Aorta (tissue), 5 donors: ENCODE results near the gene KDM1A. TPM values are rescaled to one million over a fixed set of nuclear protein-coding genes. Genes with fewer than 3 reads are reported as not detected.

Source experiments
- ATAC-seq: fragments of 200-7000 bp; cut with Tn5 transposase; one replicate; pipeline ENCODE4 v1.9.1; 2022; ENCODE audit warnings: moderate library complexity; ENCODE audit not compliant: low FRiP score
- DNase-seq, 2 donors: peaks; one replicate each; pipeline ENCODE4 v3.0.0-alpha.2; 2020
- H3K27ac ChIP-seq, 2 donors: one replicate each; pipeline ENCODE4 v1.5.1; 2013; ENCODE audit warnings: low read length in 2 of 2, mild to moderate bottlenecking in 2 of 2, moderate library complexity in 2 of 2, control low read depth in 1 of 2, inconsistent platforms in 1 of 2, low read depth in 1 of 2
- H3K27me3 ChIP-seq, 2 donors: one replicate each; pipeline ENCODE4 v1.6.1; 2013; ENCODE audit warnings: control low read depth in 1 of 2, low read length in 1 of 2, mild to moderate bottlenecking in 1 of 2, moderate library complexity in 1 of 2; ENCODE audit not compliant: insufficient read depth in 2 of 2, control insufficient read depth in 1 of 2
- H3K36me3 ChIP-seq, 2 donors: one replicate each; pipeline ENCODE4 v1.6.1; 2013; ENCODE audit warnings: control low read depth in 1 of 2, low read length in 1 of 2, mild to moderate bottlenecking in 1 of 2; ENCODE audit not compliant: insufficient read depth in 2 of 2, control insufficient read depth in 1 of 2
- H3K4me1 ChIP-seq, 2 donors: one replicate each; pipeline ENCODE4 v1.6.1; 2013; ENCODE audit warnings: low read length in 2 of 2, control low read depth in 1 of 2, mild to moderate bottlenecking in 1 of 2, moderate library complexity in 1 of 2; ENCODE audit not compliant: insufficient read depth in 2 of 2, control insufficient read depth in 1 of 2
- H3K4me3 ChIP-seq, 2 donors: one replicate each; pipeline ENCODE4 v1.5.1; 2013; ENCODE audit warnings: low read length in 2 of 2, control low read depth in 1 of 2, mild to moderate bottlenecking in 1 of 2
- H3K9me3 ChIP-seq: one replicate; pipeline ENCODE4 v1.6.1; 2013; ENCODE audit warnings: mild to moderate bottlenecking, low read length; ENCODE audit not compliant: control insufficient read depth
- WGBS, 2 donors: extraction: QIAGEN DNeasy Blood & Tissue Kit; methylation state at CpG; one replicate each; pipeline ENCODE4 v1.1.7; 2013; 5-methylcytosine and 5-hydroxymethylcytosine counted together
- intact Hi-C, 2 donors: fragments of 100-400 bp; cut with DNase I; formaldehyde crosslinking; loops; one replicate each; pipeline versions ENCODE4 v1.14.2 to v1.15.0; 2022
- polyA plus RNA-seq, 2 donors: library from polyadenylated mRNA; stranded (reverse); fragments of 200-250 nt; gene quantifications; one replicate each; pipeline ENCODE4 v1.2.3, GENCODE V29; 2013
- total RNA-seq, 2 donors: library from RNA; stranded (reverse); fragmentation: NEBNext Ultra II Directional; extraction: Animal tissue kit (Norgen Biotek cat#: 25700); gene quantifications; one replicate each; pipeline ENCODE4 v1.2.1, GENCODE V29; 2021
- donor health status: healthy with polysubstance abuse.
- donor health status: Bipolar disorder and iron deficiency.
- donor health status: DM: no; HTN: no; CAD: no.
- donor health status: DM: no; HTN: no; CAD: no.
- donor health status: DM: yes; HTN: yes; CAD: no.

KDM1A gene
- total and polyA plus RNA-seq, 4 donors, result 9.4 to 40.4 (median 29.6) TPM

DNA sequence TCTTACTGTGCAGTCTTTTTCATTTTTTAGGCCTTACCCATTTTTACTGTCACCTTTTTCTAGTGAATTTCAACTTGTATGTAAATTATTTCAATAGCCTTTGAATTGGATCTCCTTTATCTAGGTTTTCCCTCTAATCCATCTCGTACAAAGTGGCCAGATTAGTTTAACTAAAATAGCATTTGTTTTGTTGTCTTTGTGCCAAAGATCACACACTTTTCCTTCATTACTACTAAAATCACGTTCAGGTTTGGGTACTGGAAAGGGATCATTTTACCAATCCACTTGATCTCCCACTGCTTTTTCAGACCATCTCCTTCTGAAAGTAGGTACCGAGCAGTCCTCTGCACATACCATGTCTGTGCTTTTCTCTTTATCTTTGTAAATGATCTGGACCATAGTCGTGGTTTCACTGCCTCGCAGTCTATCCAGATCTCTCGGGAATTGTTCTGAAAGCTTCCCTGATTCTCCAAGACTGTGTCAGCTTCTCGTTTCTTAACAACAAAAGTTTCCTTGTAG, 20.1 kb downstream of the KDM1A start:
- H3K27ac ChIP-seq, result no peak overlapping the region
- ATAC-seq (no peak), DNase-seq (no peak)
- no peaks in the 10 kb centered on the region for H3K9me3 ChIP-seq
- H3K4me3 ChIP-seq, result no peak overlapping the region
- intact Hi-C loops, result no loop called here
- 18 to 26% methylated on average over 7 of the region's 7 CpGs for WGBS, 2 donors
- H3K27me3 ChIP-seq, result no peaks in the 10 kb centered on the region
- H3K36me3 ChIP-seq, result no peaks in the 10 kb centered on the region
- H3K4me1 ChIP-seq, result peaks cover 1 to 3% of the 10 kb centered on the region in 2 donors

DNA sequence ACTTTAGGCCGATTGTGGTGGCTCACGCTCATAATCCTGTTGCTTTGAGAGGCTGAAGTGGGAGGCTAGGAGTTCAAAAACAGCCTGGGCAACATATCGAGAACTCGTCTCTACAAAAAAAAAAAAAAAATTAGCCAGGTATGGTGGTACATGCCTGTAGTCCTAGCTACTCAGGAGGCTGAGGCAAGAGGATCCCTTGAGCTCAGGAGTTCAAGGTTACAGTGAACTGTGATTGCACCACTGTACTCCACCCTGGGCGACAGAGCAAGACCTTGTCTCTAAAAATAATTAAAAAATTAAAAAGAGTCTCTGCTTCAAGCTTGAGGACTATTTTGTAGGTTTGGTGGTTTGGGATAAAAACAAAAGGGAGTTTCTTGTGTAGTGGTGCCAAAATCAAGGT, 21.2 kb downstream of the KDM1A start:
- H3K27ac ChIP-seq, result no peak overlapping the region
- H3K27me3 ChIP-seq, result no peaks in the 10 kb centered on the region
- DNase-seq (no peak), ATAC-seq (no peak)
- H3K4me3 ChIP-seq, result no peak overlapping the region
- no peaks in the 10 kb centered on the region for H3K36me3 ChIP-seq
- intact Hi-C loops, result no loop called here
- no peaks in the 10 kb centered on the region for H3K9me3 ChIP-seq
- peaks cover 1 to 3% of the 10 kb centered on the region in 2 donors for H3K4me1 ChIP-seq
- WGBS, 2 donors, result 97 to 98% methylated on average over 5 of the region's 5 CpGs

DNA sequence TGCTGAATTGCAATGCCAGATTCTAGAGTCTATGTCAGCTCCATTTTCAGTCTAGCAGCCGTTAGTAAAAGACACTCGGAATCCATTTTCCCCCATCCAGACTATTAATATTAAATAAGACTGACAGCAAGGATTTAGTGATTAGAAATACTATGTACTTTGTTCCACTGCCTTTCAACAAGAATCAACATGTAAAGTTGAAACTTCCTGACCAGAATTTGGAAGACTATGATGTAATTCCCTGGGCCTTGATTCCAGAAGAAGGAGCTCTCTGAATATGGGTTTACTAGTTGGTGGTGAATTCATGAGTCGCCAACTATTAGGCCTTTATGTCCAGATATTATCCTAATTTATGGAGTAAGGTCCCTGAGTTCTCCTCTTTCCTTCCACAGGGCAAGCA, 24.8 kb downstream of the KDM1A start:
- H3K27me3 ChIP-seq, result no peaks in the 10 kb centered on the region
- peaks cover 0 to 3% of the 10 kb centered on the region in 2 donors for H3K4me1 ChIP-seq
- WGBS, 2 donors, result 75 to 83% methylated on average over 3 of the region's 3 CpGs
- H3K9me3 ChIP-seq, result no peaks in the 10 kb centered on the region
- no peak overlapping the region for H3K27ac ChIP-seq
- H3K4me3 ChIP-seq, result no peak overlapping the region
- intact Hi-C loops, result no loop called here
- ATAC-seq (no peak), DNase-seq (no peak)
- no peaks in the 10 kb centered on the region for H3K36me3 ChIP-seq

DNA sequence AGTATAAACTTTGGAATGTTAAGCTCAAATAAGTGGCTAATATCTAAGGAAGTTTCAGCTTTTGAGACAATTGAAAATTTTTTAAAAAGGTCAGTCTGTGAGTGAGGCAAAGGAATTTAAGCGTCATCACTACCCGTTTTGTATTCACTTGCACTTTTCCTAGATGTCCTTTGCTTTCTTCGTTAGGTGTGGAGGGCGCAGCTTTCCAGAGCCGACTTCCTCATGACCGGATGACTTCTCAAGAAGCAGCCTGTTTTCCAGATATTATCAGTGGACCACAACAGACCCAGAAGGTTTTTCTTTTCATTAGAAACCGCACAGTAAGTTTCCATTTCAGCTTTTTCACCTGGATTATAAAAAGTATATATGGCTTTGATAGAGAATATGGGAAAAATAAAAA, 30.9 kb downstream of the KDM1A start:
- H3K27me3 ChIP-seq, result no peaks in the 10 kb centered on the region
- ATAC-seq, result no peak
- WGBS, 2 donors, result 93% methylated on average over 7 of the region's 7 CpGs
- intact Hi-C loops, result no loop called here
- H3K36me3 ChIP-seq, result no peaks in the 10 kb centered on the region
- peaks cover 0 to 1% of the 10 kb centered on the region in 2 donors for H3K4me1 ChIP-seq
- H3K27ac ChIP-seq, result no peak overlapping the region
- no peak overlapping the region for H3K4me3 ChIP-seq
- no peak for DNase-seq
- no peaks in the 10 kb centered on the region for H3K9me3 ChIP-seq

DNA sequence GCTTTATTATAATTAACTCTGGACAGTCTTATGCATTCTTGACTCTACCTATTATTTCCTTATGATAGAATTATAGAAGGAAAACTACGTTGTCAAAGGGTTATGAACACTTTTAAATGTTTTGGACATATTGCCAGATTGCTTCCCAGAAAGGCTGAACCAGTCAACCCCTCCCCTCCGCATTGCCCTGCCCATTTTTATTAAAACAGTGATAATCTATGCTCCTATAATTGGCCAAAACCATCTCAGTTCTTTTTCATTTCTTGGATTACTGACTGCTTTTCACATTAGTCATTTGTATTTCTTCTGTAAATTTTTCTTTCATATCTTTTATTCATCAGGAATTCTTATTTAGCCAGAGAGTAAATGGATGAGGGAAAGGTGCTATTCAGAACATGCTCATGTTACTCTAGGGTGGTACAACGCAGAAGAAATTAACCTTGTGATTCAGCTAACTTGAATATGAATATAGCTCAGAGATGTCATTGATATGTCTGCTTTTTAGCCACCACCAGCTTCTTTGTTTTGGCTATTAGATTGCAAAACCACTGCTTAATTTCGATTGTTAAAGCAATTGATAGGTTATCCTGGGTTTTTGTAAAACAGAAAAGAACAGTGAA, 32.1 kb downstream of the KDM1A start:
- intact Hi-C loops, result no loop called here
- H3K4me3 ChIP-seq, result no peak overlapping the region
- WGBS, 2 donors, result 72 to 80% methylated on average over 4 of the region's 4 CpGs
- DNase-seq (no peak), ATAC-seq (no peak)
- no peak overlapping the region for H3K27ac ChIP-seq
- no peaks in the 10 kb centered on the region for H3K9me3 ChIP-seq
- no peaks in the 10 kb centered on the region for H3K36me3 ChIP-seq
- no peaks in the 10 kb centered on the region for H3K27me3 ChIP-seq
- peaks cover 0 to 1% of the 10 kb centered on the region in 2 donors for H3K4me1 ChIP-seq

DNA sequence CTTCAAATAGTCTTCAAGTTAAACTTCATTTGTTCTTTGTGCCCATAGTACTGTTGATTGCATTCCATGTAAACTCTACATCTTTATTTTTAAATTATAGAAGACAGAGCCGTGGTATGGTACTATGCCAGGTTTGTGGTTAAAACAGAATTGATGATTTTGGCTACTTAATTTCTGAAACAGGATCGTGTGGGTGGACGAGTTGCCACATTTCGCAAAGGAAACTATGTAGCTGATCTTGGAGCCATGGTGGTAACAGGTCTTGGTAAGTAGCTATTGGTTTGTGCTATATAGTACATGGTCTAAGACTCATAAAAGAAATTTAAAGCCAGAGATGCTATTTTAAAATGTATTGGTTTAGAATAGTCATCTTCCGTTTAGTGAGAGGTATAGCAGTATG, 38.0 kb downstream of the KDM1A start:
- peaks cover 2% of the 10 kb centered on the region in 2 donors for H3K36me3 ChIP-seq
- 85 to 87% methylated on average over 5 of the region's 5 CpGs for WGBS, 2 donors
- H3K4me3 ChIP-seq, result no peak overlapping the region
- no peak overlapping the region for H3K27ac ChIP-seq
- intact Hi-C loops, result no loop called here
- no peak for DNase-seq
- H3K27me3 ChIP-seq, result no peaks in the 10 kb centered on the region
- no peak for ATAC-seq
- H3K9me3 ChIP-seq, result no peaks in the 10 kb centered on the region
- H3K4me1 ChIP-seq, result no peaks in the 10 kb centered on the region

DNA sequence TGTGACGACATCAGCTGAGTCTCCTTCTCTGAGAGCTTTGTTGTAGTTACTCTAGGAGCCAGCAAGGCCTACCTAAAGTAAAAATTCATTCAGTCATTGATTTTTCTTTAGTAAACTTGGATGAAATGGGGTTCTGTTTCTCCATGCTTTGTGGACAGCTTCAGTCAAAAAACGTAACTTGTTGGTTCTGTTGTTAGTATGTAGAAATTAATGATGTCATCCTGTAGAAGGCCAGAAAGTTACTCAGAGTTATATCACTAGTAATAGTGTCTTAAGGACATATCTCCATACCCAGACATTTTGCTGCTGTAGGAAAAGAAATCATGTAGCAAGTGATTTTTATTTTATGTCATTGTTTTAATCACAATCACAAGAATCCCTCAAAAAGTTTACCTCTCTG, 43.0 kb downstream of the KDM1A start:
- ATAC-seq (no peak), DNase-seq (no peak)
- Histone ChIP-seq H3K36me3 (peaks cover 1 to 2% of the 10 kb centered on the region in 2 donors), H3K4me3 (no peak overlapping the region), H3K27ac (no peak overlapping the region), H3K27me3 (no peaks in the 10 kb centered on the region), H3K4me1 (no peaks in the 10 kb centered on the region), H3K9me3 (no peaks in the 10 kb centered on the region)
- intact Hi-C loops, result no loop called here
- 60 to 63% methylated on average over 2 of the region's 2 CpGs for WGBS, 2 donors

DNA sequence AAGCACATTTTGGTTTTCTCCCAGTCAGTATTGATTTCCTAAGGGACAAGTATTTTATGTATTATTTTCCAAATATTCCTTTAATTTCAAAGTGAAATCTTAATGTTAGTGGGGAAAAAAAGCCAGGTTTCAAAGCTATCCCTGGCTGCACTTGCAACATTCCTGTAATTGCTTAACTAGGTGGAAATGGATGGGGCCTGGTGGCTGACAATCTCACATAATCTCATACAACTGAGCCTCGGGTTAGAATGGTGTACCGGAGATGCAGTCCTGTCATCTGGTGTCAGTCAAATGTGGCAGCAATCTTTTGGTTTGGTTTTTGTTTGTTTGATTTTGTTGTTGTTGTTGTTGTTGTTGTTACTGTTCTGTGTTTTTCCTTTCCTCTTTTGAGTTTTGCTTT, 46.1 kb downstream of the KDM1A start:
- Histone ChIP-seq H3K4me3 (no peak overlapping the region), H3K27ac (no peak overlapping the region), H3K4me1 (peaks cover 0 to 9% of the 10 kb centered on the region in 2 donors), H3K36me3 (peaks cover 0 to 3% of the 10 kb centered on the region in 2 donors), H3K9me3 (no peaks in the 10 kb centered on the region), H3K27me3 (no peaks in the 10 kb centered on the region)
- intact Hi-C loops, result no loop called here
- DNase-seq (no peak), ATAC-seq (no peak)
- WGBS, 2 donors, result 86 to 88% methylated on average over 2 of the region's 2 CpGs

DNA sequence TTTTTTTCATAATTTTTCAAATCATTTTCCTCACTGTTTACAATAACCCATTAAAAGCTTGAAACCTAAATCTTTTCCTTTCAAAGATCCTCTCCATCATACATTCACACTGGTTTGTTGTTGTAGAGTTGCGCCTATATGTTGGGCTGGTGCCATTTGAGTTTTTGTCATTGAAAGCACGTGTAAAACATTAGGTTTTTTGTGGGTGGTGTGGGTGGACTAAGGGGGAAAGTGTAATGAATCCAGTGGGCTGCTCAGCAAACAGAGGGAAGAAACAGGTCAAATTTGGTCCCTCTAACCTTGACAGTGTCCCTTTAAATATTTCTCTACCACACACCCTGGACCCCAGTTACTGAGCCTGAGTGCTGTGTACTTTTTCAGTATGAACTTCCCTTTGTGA, 46.8 kb downstream of the KDM1A start:
- Histone ChIP-seq H3K27me3 (no peaks in the 10 kb centered on the region), H3K36me3 (peaks cover 0 to 3% of the 10 kb centered on the region in 2 donors), H3K9me3 (no peaks in the 10 kb centered on the region), H3K27ac (no peak overlapping the region), H3K4me1 (peaks cover 0 to 9% of the 10 kb centered on the region in 2 donors), H3K4me3 (no peak overlapping the region)
- WGBS, 2 donors, result 87 to 90% methylated on average over 2 of the region's 2 CpGs
- DNase-seq (no peak), ATAC-seq (no peak)
- intact Hi-C loops, result no loop called here
